ENCODE results near the gene IQCB1. TPM values are rescaled to one million over a fixed set of nuclear protein-coding genes. Genes with fewer than 3 reads are reported as not detected.

The IQCB1 gene
- total RNA-seq, 1 donor from 2014 or later = 45.2 TPM

GRCh38 chr3:121730940-121731687, 103.7 kb downstream of the IQCB1 start:
- no peak for DNase-seq (ENCODE audit: low spot score)
- intact Hi-C loops (cut with micrococcal nuclease) = loop anchor here (10.0 kb wide), 1 partner anchor 284 kb away; no protein-coding TSS in a partner anchor
- peaks cover 18% of the 10 kb centered on the region for H3K4me1 Mint-ChIP-seq (ENCODE audit: low read depth)
- H3K27ac Mint-ChIP-seq = no peak overlapping the region
- no peaks in the 10 kb centered on the region for H3K9me3 Mint-ChIP-seq
- peaks cover 23% of the 10 kb centered on the region for H3K36me3 Mint-ChIP-seq (ENCODE audit: low read depth)
- H3K4me3 Mint-ChIP-seq = no peak overlapping the region
- H3K27me3 Mint-ChIP-seq (ENCODE audit: insufficient read depth) = no peaks in the 10 kb centered on the region

DNA sequence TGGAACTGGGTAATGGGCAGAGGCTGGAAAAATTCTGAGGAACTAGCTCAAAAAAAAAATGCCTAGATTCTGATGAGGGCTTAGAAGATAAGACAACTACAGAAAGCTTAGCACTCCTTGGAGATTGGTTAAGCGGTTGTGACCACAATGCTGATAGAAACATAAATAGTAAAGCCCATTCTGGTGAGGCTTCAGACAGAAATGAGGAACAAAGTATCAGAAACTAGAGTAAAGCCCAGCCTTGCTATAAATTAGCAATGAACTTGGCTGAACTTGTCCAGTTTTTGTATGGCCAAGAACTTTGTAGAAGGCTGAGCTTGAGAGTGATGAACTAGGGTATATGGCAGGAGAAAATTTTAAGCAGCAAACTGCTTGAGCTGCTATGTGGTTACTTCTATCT, 110.7 kb downstream of the IQCB1 start:
- intact Hi-C loops (cut with micrococcal nuclease) = no loop called here
- no peaks in the 10 kb centered on the region for H3K27me3 Mint-ChIP-seq (ENCODE audit: insufficient read depth)
- no peak overlapping the region for H3K27ac Mint-ChIP-seq
- no peak overlapping the region for H3K4me3 Mint-ChIP-seq
- H3K4me1 Mint-ChIP-seq (ENCODE audit: low read depth) = no peaks in the 10 kb centered on the region
- no peaks in the 10 kb centered on the region for H3K9me3 Mint-ChIP-seq
- peaks cover 60% of the 10 kb centered on the region for H3K36me3 Mint-ChIP-seq (ENCODE audit: low read depth)
- no peak for DNase-seq (ENCODE audit: low spot score)

- peaks cover 56% of the 10 kb centered on the region for H3K36me3 Mint-ChIP-seq (ENCODE audit: low read depth)
- H3K27ac Mint-ChIP-seq = no peak overlapping the region
- no peak overlapping the region for H3K4me3 Mint-ChIP-seq
- peaks cover 4% of the 10 kb centered on the region for H3K4me1 Mint-ChIP-seq (ENCODE audit: low read depth)
- no peak for DNase-seq (ENCODE audit: low spot score)
- H3K27me3 Mint-ChIP-seq (ENCODE audit: insufficient read depth) = no peaks in the 10 kb centered on the region
- intact Hi-C loops (cut with micrococcal nuclease) = no loop called here
- no peaks in the 10 kb centered on the region for H3K9me3 Mint-ChIP-seq
Observed at GRCh38 chr3:121723485-121723884, 111.4 kb downstream of the IQCB1 start.

DNA sequence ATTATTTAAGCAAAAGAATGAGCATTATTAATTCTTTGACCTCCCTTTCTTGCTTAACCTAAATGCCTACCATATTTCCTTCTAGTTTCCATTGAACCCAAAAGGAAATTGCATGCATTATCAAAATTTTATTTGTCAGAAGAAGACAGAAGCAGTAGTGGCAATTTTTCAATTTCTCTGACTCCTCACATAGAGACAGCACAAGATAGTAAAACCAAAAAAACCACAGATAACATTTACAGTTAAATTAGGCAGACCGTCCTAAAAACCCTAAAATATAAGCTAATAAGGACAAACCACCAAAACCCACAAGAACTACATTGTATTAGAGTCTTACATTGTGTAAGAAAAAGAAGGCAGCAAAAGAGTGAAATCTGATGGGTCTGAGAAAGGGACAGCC, 112.4 kb downstream of the IQCB1 start:
- H3K27ac Mint-ChIP-seq = no peak overlapping the region
- intact Hi-C loops (cut with micrococcal nuclease) = no loop called here

DNA sequence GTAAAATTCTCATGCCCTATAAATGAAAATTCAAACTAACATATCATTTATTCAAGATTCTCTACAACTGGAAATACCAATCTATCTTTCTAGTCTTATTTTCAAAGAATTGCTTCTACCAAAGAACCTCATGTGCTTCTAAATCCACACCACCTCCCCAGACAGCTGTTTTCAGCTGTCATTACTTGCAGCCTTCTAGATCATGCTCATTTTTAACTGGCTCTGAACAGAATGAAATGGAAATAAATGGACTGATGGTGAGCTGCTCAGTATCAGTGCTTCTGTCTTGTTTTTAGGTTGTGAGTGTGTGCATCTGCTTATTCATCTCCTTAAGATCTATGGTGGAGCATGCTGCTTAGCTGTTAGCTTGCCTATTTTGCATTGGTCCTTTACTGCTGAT, 114.7 kb downstream of the IQCB1 start:
- H3K36me3 Mint-ChIP-seq (ENCODE audit: low read depth) = peaks cover 58% of the 10 kb centered on the region
- intact Hi-C loops (cut with micrococcal nuclease) = no loop called here
- H3K27me3 Mint-ChIP-seq (ENCODE audit: insufficient read depth) = no peaks in the 10 kb centered on the region
- H3K4me3 Mint-ChIP-seq = no peak overlapping the region
- H3K27ac Mint-ChIP-seq = no peak overlapping the region
- no peak for DNase-seq (ENCODE audit: low spot score)
- H3K9me3 Mint-ChIP-seq = no peaks in the 10 kb centered on the region
- peaks cover 11% of the 10 kb centered on the region for H3K4me1 Mint-ChIP-seq (ENCODE audit: low read depth)

More for the DNA sequence above, 112.4 kb downstream of the IQCB1 start:
- no peaks in the 10 kb centered on the region for H3K9me3 Mint-ChIP-seq
- peaks cover 11% of the 10 kb centered on the region for H3K4me1 Mint-ChIP-seq (ENCODE audit: low read depth)
- no peaks in the 10 kb centered on the region for H3K27me3 Mint-ChIP-seq (ENCODE audit: insufficient read depth)
- no peak for DNase-seq (ENCODE audit: low spot score)
- no peak overlapping the region for H3K4me3 Mint-ChIP-seq
- H3K36me3 Mint-ChIP-seq (ENCODE audit: low read depth) = peaks cover 57% of the 10 kb centered on the region

Other genes with a start within 250 kb of the IQCB1 start
- gene FBXO40, start 241.7 kb downstream of the IQCB1 start, total RNA-seq = not detected in 2 replicates
- 234 and 235 TPM in 2 replicates for gene HCLS1, start 174.2 kb downstream of the IQCB1 start, total RNA-seq
- gene GOLGB1, start 85.3 kb downstream of the IQCB1 start, total RNA-seq = 23.2 and 23.6 TPM in 2 replicates
- 15.3 and 18.8 TPM in 2 replicates for gene EAF2, start 149 bp upstream of the IQCB1 start, total RNA-seq
- 3.2 and 3.3 TPM in 2 replicates for gene SLC15A2, start 59.3 kb upstream of the IQCB1 start, total RNA-seq
- 0.34 and 0.76 TPM in 2 replicates for gene ILDR1, start 187.2 kb upstream of the IQCB1 start, total RNA-seq
- 2.7 and 3.8 TPM in 2 replicates for gene CD86, start 220.3 kb upstream of the IQCB1 start, total RNA-seq